ENCODE results near the gene TUBE1. TPM values are rescaled to one million over a fixed set of nuclear protein-coding genes. Genes with fewer than 3 reads are reported as not detected.

The TUBE1 gene
- total RNA-seq, 2 experiments from 2014 or later, result 28.2 to 30.8 TPM

DNA sequence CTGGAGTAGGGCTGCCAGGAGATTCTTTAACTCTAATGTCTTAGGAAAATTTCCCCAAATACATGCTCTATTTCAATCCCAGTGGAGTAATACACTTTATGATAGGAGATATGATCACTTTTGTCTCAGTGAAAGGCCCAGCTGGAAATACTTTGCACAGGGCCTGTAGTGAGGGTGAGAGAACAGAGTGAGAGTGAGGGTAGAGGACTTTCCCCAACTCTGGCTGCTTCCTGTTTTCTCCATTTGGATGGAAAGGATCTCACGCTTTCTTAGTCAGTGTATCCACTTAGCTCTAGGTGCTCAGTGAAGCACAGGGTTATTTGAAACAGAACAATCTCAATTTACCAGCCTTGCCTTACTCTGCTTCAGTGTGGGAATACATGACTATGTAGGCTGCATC lies 36.7 kb upstream of the TUBE1 start:
- Histone ChIP-seq H3K4me1 (ENCODE audit: insufficient read depth, low read length) (no peaks in the 10 kb centered on the region), H3K27me3 (ENCODE audit: control insufficient read depth in 1 of 2, insufficient read depth in 2 of 2, low read length in 2 of 2) (peaks cover 0 to 3% of the 10 kb centered on the region in 2 experiments), H3K4me3 (ENCODE audit: low read length) (no peak overlapping the region), H3K36me3 (ENCODE audit: insufficient read depth, low read length) (no peaks in the 10 kb centered on the region), H3K27ac (ENCODE audit: low read depth in 1 of 2, low read length in 2 of 2) (no peak overlapping the region), H3K9me3 (ENCODE audit: control insufficient read depth in 1 of 2, insufficient read depth in 1 of 2, low read length in 2 of 2) (no peaks in the 10 kb centered on the region)
- H3K9me3 Mint-ChIP-seq, result no peaks in the 10 kb centered on the region
- intact Hi-C loops (cut with DNase I, micrococcal nuclease), result no loop called here
- ATAC-seq (ENCODE audit: poor library complexity), result no peak
- H3K4me1 Mint-ChIP-seq (ENCODE audit: low read depth), result no peaks in the 10 kb centered on the region
- POLR2A ChIA-PET, result no interaction called here
- H3K4me3 Mint-ChIP-seq, result no peak overlapping the region
- TF ChIP-seq, protein P1, sequence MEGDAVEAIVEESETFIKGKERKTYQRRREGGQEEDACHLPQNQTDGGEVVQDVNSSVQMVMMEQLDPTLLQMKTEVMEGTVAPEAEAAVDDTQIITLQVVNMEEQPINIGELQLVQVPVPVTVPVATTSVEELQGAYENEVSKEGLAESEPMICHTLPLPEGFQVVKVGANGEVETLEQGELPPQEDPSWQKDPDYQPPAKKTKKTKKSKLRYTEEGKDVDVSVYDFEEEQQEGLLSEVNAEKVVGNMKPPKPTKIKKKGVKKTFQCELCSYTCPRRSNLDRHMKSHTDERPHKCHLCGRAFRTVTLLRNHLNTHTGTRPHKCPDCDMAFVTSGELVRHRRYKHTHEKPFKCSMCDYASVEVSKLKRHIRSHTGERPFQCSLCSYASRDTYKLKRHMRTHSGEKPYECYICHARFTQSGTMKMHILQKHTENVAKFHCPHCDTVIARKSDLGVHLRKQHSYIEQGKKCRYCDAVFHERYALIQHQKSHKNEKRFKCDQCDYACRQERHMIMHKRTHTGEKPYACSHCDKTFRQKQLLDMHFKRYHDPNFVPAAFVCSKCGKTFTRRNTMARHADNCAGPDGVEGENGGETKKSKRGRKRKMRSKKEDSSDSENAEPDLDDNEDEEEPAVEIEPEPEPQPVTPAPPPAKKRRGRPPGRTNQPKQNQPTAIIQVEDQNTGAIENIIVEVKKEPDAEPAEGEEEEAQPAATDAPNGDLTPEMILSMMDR (IDR thresholded peaks at IDR 0.05), result no peak
- no peak overlapping the region for H3K27ac Mint-ChIP-seq
- H3K36me3 Mint-ChIP-seq (ENCODE audit: low read depth), result no peaks in the 10 kb centered on the region
- H3K27me3 Mint-ChIP-seq, result peaks cover 12% of the 10 kb centered on the region
- CTCF ChIA-PET, result no interaction called here
- DNase-seq, result no peak

- POLR2A ChIA-PET, result no interaction called here
- DNase-seq (peak in 1 of 14 experiments; percentile 2), ATAC-seq (ENCODE audit: poor library complexity) (no peak)
- CTCF ChIA-PET, result no interaction called here
- Mint-ChIP-seq H3K4me3 (no peak overlapping the region), H3K36me3 (ENCODE audit: low read depth) (no peaks in the 10 kb centered on the region), H3K27ac (no peak overlapping the region), H3K4me1 (ENCODE audit: low read depth) (no peaks in the 10 kb centered on the region), H3K9me3 (no peaks in the 10 kb centered on the region), H3K27me3 (peaks cover 6% of the 10 kb centered on the region)
- H3K4me1 ChIP-seq (ENCODE audit: insufficient read depth, low read length), result no peaks in the 10 kb centered on the region
- no peak overlapping the region for H3K27ac ChIP-seq (ENCODE audit: low read depth in 1 of 2, low read length in 2 of 2)
- peaks cover 0 to 3% of the 10 kb centered on the region in 2 experiments for H3K27me3 ChIP-seq (ENCODE audit: control insufficient read depth in 1 of 2, insufficient read depth in 2 of 2, low read length in 2 of 2)
- H3K4me3 ChIP-seq (ENCODE audit: low read length), result no peak overlapping the region
- TF ChIP-seq, protein P1 (IDR thresholded peaks at IDR 0.05), result no peak
- H3K9me3 ChIP-seq (ENCODE audit: control insufficient read depth in 1 of 2, insufficient read depth in 1 of 2, low read length in 2 of 2), result no peaks in the 10 kb centered on the region
- intact Hi-C loops (cut with DNase I, micrococcal nuclease), result no loop called here
- H3K36me3 ChIP-seq (ENCODE audit: insufficient read depth, low read length), result no peaks in the 10 kb centered on the region
These were observed 35.5 kb upstream of the TUBE1 start for GRCh38 chr6:112122756-112123155.

DNA sequence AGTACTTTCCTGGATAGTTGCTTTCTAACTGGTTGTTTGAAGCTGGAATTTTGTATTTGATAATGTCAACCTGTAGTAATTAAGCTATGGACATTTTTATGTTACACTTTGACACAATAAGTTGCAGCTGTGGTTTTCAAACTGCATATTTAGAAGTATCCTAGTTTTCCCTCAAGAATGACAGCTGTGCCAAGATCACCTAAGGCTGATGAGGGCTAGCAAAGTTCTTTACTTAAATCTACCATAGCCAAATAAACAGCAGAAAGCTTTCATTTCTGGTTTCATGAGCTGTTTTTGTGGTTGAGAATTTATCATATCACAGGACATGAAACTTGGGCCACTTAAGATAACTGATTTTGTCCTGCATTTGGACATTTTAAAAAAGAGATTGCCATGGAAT lies 30.8 kb upstream of the TUBE1 start:
- Mint-ChIP-seq H3K9me3 (no peaks in the 10 kb centered on the region), H3K4me3 (no peak overlapping the region), H3K27me3 (peaks cover 18% of the 10 kb centered on the region), H3K27ac (no peak overlapping the region), H3K36me3 (ENCODE audit: low read depth) (no peaks in the 10 kb centered on the region), H3K4me1 (ENCODE audit: low read depth) (no peaks in the 10 kb centered on the region)
- Histone ChIP-seq H3K27ac (ENCODE audit: low read depth in 1 of 2, low read length in 2 of 2) (no peak overlapping the region), H3K4me3 (ENCODE audit: low read length) (no peak overlapping the region), H3K27me3 (ENCODE audit: control insufficient read depth in 1 of 2, insufficient read depth in 2 of 2, low read length in 2 of 2) (peaks cover 0 to 10% of the 10 kb centered on the region in 2 experiments), H3K9me3 (ENCODE audit: control insufficient read depth in 1 of 2, insufficient read depth in 1 of 2, low read length in 2 of 2) (no peaks in the 10 kb centered on the region), H3K4me1 (ENCODE audit: insufficient read depth, low read length) (no peaks in the 10 kb centered on the region), H3K36me3 (ENCODE audit: insufficient read depth, low read length) (no peaks in the 10 kb centered on the region)
- no peak for ATAC-seq (ENCODE audit: poor library complexity)
- TF ChIP-seq, protein P1 (IDR thresholded peaks at IDR 0.05), result no peak
- intact Hi-C loops (cut with DNase I, micrococcal nuclease), result no loop called here
- ChIA-PET CTCF (no interaction called here), POLR2A (interaction anchor here (1.1 kb wide), 1 partner anchor 31 kb away, joined by 4 read pairs; the partner anchor contains the start of genes FAM229B and TUBE1)
- DNase-seq, result no peak
